Right forelimb (tissue), 1 donor: ENCODE measurements around the gene FYN.

Experiments
- DNase-seq: peaks from one replicate; pipeline ENCODE4 v3.0.0-alpha.2; 2018

FYN gene

DNA sequence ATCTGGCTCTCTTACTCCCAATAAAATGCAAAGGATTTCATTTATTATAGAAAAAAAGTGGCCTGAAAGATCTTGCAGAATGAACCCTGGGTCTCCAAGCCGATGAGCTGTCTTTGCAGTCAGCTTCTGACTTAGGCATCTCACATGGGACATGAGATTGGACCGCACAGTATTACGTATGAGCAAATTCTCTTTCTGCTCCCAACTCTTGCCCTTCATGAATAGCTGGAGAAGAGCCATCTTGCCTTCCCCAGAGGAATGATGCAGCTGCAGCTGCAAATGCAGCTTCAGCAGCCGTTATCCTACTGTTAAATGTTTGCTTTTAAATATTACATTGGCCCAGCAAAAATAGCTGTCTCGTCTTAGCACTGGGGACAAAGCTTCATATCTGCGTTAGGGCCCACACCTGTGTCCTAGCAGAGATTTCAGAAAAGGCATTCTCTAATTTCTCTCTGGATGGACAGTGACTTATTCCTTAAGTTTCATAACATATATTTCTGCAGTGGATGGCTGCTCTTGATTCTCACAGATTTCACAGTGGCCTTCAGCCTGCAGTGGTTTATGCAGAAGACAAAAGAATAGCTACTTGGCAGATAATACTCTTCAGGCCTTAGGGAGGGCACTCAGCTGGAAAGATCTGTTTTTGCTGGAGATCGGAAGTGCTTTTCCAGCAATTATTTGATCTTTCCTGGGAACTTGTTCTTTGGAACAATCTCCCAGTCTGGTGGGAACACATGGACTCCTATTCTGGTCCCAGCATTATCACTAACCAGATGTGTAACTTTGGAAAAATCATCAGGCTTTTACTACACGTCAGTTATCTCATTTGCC, 129.2 kb downstream of the FYN start:
- peak; percentile 83 for DNase-seq

DNA sequence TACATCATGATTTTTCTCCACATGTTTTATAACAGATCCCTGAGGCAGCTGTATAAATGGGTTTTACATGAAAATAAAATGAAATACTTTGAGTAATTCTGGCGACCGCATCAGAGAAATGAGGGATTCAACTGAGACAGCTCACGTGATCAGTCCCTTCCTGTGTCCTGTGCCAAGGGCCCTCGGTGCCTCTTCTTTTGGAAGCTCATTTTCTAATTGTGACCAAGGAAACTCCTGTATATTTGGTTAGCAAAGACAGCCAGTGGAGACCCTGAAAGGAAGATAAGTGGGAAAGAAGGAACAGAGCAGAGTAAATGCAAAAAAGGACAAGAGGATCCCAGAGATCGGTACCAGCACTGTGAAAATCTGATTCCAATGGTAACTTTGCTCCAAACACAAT, 129.9 kb downstream of the FYN start:
- no peak for DNase-seq

DNA sequence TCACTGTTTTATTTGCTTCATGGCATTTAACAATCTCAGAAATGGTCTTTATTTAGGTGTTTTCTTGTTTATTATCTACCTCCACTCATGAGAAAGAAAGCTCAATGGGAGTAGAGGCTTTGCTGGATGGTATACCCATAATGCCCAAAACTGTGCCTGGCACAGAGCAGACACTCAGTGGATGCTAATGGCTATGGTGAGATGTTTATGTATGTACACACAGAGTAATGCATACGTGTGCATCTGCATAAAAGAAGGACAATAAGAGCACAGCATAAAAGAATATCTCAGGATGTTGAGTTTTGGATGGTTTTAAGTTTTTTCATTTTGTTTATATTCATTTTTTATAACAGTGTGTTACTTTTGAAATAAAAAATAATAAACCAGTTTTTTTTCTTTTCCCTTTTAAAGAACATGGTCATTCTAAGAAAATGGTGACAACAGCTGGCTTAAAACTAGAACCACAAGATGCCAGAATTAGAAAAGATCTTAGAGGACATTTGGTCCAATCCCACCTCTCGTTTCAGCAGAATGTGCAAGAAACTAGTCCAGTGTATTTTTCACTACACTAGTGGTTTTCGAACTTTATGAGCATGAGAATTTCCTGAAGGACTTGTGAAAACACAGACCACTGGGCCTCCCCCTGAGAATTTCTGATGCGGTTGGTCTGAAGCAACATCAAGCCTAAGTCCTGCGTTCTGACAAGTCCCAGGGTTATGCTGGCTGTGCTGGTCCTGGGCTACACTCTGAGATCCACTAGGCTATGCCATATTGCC, 131.9 kb downstream of the FYN start:
- no peak for DNase-seq

GRCh38 chr6:111740506-111740905, 132.7 kb downstream of the FYN start:
- DNase-seq = no peak

GRCh38 chr6:111739257-111739696, 134.0 kb downstream of the FYN start:
- peak; percentile 22 for DNase-seq

DNA sequence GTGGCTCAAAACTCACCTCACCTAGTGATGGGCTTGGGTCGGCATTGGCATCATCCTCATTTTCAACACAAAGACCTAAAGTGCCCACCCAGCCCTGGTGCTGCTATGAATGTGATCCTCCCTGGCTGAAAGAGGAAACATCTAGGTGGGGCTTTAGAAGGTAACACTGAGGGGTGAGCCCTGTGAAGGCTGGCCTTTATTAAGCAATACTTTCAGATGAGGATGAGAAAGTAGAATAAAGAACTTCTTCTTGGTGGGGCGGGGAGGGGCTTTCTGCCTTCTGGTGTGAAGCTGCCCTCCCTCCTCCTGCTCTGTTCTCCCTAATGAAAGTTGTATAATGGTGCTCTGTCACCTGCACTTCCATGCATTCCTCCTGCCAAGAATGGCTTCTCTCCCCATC, 134.6 kb downstream of the FYN start:
- DNase-seq = no peak

DNA sequence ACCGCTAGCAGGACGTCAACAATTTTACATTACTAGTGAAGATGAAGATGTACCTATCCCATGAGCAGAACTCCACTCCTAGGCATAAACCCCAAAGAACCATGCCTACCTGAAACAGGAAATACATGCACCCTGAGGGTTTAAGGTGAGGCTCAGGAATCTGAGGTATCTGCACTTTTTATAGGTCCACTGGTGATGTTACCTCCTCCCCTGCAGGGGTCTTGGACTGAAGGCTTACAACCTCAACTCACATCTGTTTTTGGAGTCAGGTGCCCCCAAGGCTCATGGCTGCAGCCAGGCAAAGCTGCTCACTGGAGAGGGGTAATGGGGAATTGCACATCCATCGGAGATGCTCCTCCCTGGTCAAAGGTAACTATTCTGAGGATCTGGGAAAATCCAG, 135.1 kb downstream of the FYN start:
- peak; percentile 12 for DNase-seq

- DNase-seq = peak; percentile 15
Observed at GRCh38 chr6:111737065-111737521, 136.2 kb downstream of the FYN start.

DNA sequence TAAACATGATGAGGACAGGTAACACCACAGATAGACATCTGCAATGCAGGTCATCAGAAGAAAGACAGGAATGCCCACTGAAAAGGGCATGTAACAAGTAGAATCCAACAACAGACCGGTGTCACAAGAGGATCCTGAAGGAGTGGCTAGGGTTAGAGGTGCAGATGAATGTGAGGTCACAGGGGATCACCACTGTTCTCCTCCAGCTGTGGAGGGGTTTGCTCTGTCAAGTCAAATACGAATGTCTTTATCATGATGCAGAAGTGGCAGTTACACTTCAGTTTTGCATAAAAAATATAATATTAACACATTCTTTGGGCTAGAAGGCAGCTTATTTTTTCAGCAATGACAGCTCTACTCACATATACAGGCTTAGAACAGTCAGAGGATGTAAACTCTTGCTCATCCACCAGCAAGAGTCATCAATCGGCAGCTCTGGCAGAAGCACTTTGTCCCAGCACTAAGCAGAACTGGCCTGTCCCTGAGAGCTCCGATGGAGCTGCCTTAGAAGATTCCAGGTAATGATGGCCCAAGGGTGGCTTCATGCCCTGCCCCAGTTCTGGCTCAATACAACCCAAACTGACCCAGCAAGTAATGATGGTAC, 137.1 kb downstream of the FYN start:
- DNase-seq = no peak

- DNase-seq = no peak
Observed at GRCh38 chr6:111734068-111735061, 138.9 kb downstream of the FYN start.

DNA sequence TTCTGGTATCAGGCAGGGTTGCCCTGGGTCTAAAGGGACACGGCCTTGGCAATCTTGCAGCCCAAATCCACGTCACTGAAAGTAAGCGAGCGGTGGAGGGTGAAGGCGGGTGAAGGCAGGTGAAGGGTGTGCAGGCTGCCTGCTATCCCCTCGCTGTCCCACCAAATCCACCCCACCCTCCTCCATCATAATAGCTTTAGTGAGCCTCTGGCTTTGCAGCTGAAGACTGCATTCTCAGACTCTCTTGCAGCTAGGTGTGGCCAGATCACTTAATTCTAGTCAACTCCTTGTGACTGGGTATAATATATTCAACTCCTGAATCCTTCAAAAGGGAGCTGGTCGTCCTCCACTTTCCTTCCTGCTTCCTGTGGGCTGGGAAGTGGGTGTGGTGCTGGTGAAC, 140.9 kb downstream of the FYN start:
- DNase-seq = no peak

DNA sequence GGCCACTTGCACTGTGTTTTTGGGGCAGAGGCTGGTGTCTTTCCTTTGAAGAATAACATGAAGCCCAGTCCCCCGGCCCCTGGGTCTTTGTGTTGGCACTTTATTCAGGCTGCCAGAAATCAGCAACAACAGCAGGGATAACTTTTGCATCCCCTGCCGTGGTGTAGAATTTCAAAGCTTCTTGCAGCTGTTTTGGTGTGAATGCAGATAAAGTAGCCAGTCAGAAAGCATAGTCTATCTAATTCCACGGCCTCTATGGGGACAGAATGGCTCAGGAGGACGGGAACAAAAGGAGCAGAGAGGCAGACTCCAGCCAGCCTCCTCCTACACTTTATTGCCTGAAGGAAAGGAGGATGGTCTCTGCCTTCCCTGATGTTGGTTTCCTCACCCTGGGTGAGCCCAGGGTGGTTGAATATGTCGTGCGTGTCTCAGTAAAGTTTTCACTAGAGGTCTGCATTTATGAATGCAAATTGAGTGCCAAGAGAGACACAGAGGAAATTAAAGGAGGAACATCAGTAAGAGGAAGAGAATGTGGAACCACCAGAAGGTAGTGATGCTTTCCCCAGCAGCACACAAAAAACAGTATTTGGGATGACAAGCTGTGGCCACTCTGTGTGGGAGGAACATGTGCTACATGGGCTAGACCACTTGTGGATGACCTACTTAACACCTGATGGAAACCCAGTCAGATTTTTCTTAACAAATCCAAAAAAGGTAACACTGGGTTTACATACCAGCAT, 141.6 kb downstream of the FYN start:
- DNase-seq = no peak

DNA sequence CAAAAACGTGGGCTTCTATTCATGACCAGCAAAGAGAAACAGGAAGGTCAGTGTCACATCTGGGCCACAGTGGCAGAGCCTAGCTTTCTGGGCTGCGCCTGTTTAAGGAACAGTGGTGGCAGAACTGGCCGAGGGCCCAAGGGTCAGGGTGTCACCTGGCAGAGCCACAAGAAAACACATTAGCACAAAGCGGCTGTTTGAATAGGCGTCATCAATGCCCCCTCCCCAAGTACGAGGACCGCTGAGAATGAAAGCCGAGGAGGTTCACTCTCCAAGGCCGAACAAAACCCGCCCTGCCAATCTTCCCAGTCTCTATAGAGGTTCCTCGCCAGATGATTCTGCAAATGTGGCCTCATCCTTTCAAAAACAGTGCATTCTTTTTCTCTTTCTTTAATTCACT, 142.4 kb downstream of the FYN start:
- no peak for DNase-seq

GRCh38 chr6:111727802-111728201, 145.4 kb downstream of the FYN start:
- no peak for DNase-seq

- DNase-seq = no peak
Observed at GRCh38 chr6:111727041-111727440, 146.2 kb downstream of the FYN start.

DNA sequence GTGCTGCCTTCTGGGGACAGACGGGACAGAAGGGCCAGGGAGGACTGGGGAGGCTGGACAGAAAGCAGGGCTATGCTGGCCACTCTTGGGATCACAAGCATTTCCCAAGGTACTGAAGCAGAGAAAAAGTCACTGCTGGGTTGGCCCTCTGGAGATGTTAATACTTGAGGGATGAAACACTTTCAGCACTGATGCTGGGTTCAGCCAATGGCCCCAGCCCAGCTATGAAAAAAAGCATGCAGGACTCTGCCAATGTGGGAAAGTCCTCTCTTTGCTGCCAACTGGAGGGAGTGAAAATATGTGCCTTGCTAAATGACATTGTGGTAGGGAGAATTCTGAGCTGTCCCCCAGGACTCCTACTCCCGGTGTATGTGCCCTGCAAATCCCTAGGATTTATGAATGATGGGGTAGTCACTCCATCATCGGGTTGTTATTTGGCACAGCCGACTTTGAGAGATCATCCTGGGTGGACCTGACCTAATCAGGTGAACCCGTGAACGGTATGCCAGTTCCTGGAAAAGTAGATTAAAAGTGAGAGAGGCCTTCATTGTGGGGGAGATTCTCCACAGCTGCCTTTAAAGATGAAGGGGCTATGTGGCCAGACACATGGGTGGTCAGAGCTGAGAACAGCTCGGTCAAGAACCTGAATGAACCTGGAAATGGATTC, 147.7 kb downstream of the FYN start:
- no peak for DNase-seq

DNA sequence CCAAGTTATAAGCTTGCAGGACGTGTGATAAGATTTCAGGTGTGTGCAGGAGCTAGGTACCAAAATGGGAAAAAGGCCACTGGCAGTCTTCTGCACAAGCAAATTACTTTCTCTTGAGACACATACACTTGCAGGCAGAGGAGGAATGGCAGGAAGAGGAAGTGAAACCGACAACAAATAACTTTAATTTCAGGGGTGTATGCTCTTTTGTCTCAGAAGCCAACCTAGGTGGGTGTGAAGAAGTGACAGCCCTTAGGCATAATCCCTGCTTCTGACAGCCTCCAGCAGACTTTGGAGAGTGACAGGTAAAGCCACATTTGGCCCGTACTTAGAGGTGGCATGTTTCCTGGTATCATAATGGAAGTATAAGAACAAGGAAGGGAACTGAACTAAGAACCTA, 148.7 kb downstream of the FYN start:
- no peak for DNase-seq

- DNase-seq = no peak
Observed at GRCh38 chr6:111724039-111724438, 149.2 kb downstream of the FYN start.

DNA sequence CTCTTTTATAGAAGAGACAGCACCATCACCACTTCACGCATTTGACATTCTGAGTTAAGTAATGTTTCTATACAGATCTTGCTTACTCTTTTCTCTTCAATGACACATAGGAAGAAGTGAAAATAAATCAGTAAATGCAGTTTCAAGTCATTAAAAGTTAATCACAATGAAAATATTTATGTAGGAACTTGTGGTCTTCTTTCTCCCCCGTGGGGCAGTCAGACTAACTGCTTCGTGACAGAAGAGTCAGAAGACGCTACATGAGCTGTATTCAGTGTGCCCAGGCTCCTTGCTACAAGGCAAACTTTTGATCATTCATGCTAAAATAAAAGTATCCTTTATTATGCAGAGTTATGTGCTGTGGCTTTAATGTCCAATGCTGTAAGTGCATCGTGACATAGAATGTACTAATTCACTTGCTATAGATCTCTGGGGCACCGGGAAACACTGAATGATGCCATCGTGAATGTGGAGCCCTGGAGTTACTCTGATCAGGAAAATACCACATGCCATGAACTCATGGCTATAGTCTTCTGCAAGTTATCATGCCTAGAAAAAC, 149.8 kb downstream of the FYN start:
- DNase-seq = no peak

GRCh38 chr6:111722179-111722731, 151.0 kb downstream of the FYN start:
- DNase-seq = no peak
